HG03520 (cell line): ENCODE data around the gene EEF2.
A peak's percentile ranks its signal among the peaks of the same experiment; 100 is the strongest.

Experiments used
- ATAC-seq: cut with Tn5 transposase; IDR thresholded peaks from one replicate; pipeline ENCODE4 v1.9.1; 2021; ENCODE audit warnings: mild to moderate bottlenecking, moderate library complexity; ENCODE audit not compliant: unreplicated experiment

EEF2 gene

GRCh38 chr19:3984908-3985642, at the start of gene EEF2:
Gene EEF2, minus strand, starts transcription at chr19:3985463. Its CDS starts 83 bp downstream, at chr19:3985380.
- ATAC-seq: peak; percentile 48

- no peak for ATAC-seq
Observed at GRCh38 chr19:4034048-4035017, 49.1 kb upstream of the EEF2 start.

- ATAC-seq: no peak
Observed at GRCh38 chr19:4033028-4033956, 48.0 kb upstream of the EEF2 start.

GRCh38 chr19:4032436-4032835, 47.2 kb upstream of the EEF2 start:
- ATAC-seq: no peak

- ATAC-seq: no peak
Observed at GRCh38 chr19:4031420-4031819, 46.2 kb upstream of the EEF2 start.

- ATAC-seq: no peak
Observed at GRCh38 chr19:4030981-4031380, 45.7 kb upstream of the EEF2 start.

GRCh38 chr19:4030552-4030951, 45.3 kb upstream of the EEF2 start:
- ATAC-seq: no peak

- ATAC-seq: no peak
Observed at GRCh38 chr19:4029247-4029614, 44.0 kb upstream of the EEF2 start.

- no peak for ATAC-seq
Observed at GRCh38 chr19:4028334-4029246, 43.3 kb upstream of the EEF2 start.

GRCh38 chr19:4027146-4027545, 41.9 kb upstream of the EEF2 start:
- ATAC-seq: no peak

GRCh38 chr19:4025317-4025716, 40.1 kb upstream of the EEF2 start:
- no peak for ATAC-seq

GRCh38 chr19:4023600-4024398, 38.5 kb upstream of the EEF2 start:
- ATAC-seq: no peak

GRCh38 chr19:4019578-4019977, 34.3 kb upstream of the EEF2 start:
- no peak for ATAC-seq

- no peak for ATAC-seq
Observed at GRCh38 chr19:4018775-4019504, 33.7 kb upstream of the EEF2 start.

- no peak for ATAC-seq
Observed at GRCh38 chr19:4018140-4018613, 32.9 kb upstream of the EEF2 start.

GRCh38 chr19:4016903-4017638, 31.8 kb upstream of the EEF2 start:
- no peak for ATAC-seq

GRCh38 chr19:4016486-4016885, 31.2 kb upstream of the EEF2 start:
- ATAC-seq: no peak
